ENCODE data around the gene CTBP2. TPM values are rescaled to one million over a fixed set of nuclear protein-coding genes. Genes with fewer than 3 reads are reported as not detected.

The CTBP2 gene
- total RNA-seq, 1 donor from 2014 or later: 90.6 TPM

GRCh38 chr10:125112697-125113494 lies 47.5 kb downstream of the CTBP2 start:
- no peak overlapping the region for H3K27ac Mint-ChIP-seq (ENCODE audit: unreplicated experiment)
- TF ChIP-seq CTCF (IDR thresholded peaks at IDR 0.05): no peak
- H3K27me3 Mint-ChIP-seq (ENCODE audit: low read depth): no peaks in the 10 kb centered on the region
- peaks cover 50% of the 10 kb centered on the region for H3K4me1 Mint-ChIP-seq (ENCODE audit: low read depth)
- DNase-seq (ENCODE audit: low spot score): no peak
- peaks cover 4% of the 10 kb centered on the region for H3K9me3 Mint-ChIP-seq (ENCODE audit: low read depth)
- H3K4me3 Mint-ChIP-seq (ENCODE audit: unreplicated experiment): no peak overlapping the region
- peaks cover 12% of the 10 kb centered on the region for H3K36me3 Mint-ChIP-seq (ENCODE audit: low read depth)

GRCh38 chr10:125111118-125111727 lies 49.1 kb downstream of the CTBP2 start:
- Mint-ChIP-seq H3K36me3 (ENCODE audit: low read depth) (peaks cover 25% of the 10 kb centered on the region), H3K9me3 (ENCODE audit: low read depth) (peaks cover 7% of the 10 kb centered on the region), H3K27me3 (ENCODE audit: low read depth) (no peaks in the 10 kb centered on the region), H3K4me1 (ENCODE audit: low read depth) (peaks cover 33% of the 10 kb centered on the region), H3K4me3 (ENCODE audit: unreplicated experiment) (no peak overlapping the region), H3K27ac (ENCODE audit: unreplicated experiment) (no peak overlapping the region)
- no peak for DNase-seq (ENCODE audit: low spot score)
- no peak for TF ChIP-seq CTCF (IDR thresholded peaks at IDR 0.05)

- no peaks in the 10 kb centered on the region for H3K27me3 Mint-ChIP-seq (ENCODE audit: low read depth)
- H3K36me3 Mint-ChIP-seq (ENCODE audit: low read depth): peaks cover 28% of the 10 kb centered on the region
- no peak overlapping the region for H3K27ac Mint-ChIP-seq (ENCODE audit: unreplicated experiment)
- H3K4me1 Mint-ChIP-seq (ENCODE audit: low read depth): peaks cover 20% of the 10 kb centered on the region
- H3K4me3 Mint-ChIP-seq (ENCODE audit: unreplicated experiment): no peak overlapping the region
- peaks cover 7% of the 10 kb centered on the region for H3K9me3 Mint-ChIP-seq (ENCODE audit: low read depth)
- TF ChIP-seq CTCF (IDR thresholded peaks at IDR 0.05): no peak
- no peak for DNase-seq (ENCODE audit: low spot score)
Measured at GRCh38 chr10:125107965-125108580, 52.3 kb downstream of the CTBP2 start.

- Mint-ChIP-seq H3K4me1 (ENCODE audit: low read depth) (peaks cover 22% of the 10 kb centered on the region), H3K27ac (ENCODE audit: unreplicated experiment) (no peak overlapping the region), H3K36me3 (ENCODE audit: low read depth) (peaks cover 28% of the 10 kb centered on the region), H3K27me3 (ENCODE audit: low read depth) (no peaks in the 10 kb centered on the region), H3K9me3 (ENCODE audit: low read depth) (peaks cover 7% of the 10 kb centered on the region), H3K4me3 (ENCODE audit: unreplicated experiment) (no peak overlapping the region)
- TF ChIP-seq CTCF (IDR thresholded peaks at IDR 0.05): no peak
- peak; percentile 53 for DNase-seq (ENCODE audit: low spot score)
Measured at GRCh38 chr10:125107166-125107949, 53.0 kb downstream of the CTBP2 start.

GRCh38 chr10:125106586-125106985 lies 53.8 kb downstream of the CTBP2 start:
- Mint-ChIP-seq H3K36me3 (ENCODE audit: low read depth) (peaks cover 30% of the 10 kb centered on the region), H3K27ac (ENCODE audit: unreplicated experiment) (no peak overlapping the region)
- TF ChIP-seq CTCF (IDR thresholded peaks at IDR 0.05): no peak

More at GRCh38 chr10:125106586-125106985, 53.8 kb downstream of the CTBP2 start:
- H3K4me3 Mint-ChIP-seq (ENCODE audit: unreplicated experiment): no peak overlapping the region
- H3K27me3 Mint-ChIP-seq (ENCODE audit: low read depth): no peaks in the 10 kb centered on the region
- H3K4me1 Mint-ChIP-seq (ENCODE audit: low read depth): peaks cover 27% of the 10 kb centered on the region
- H3K9me3 Mint-ChIP-seq (ENCODE audit: low read depth): peaks cover 7% of the 10 kb centered on the region
- peak; percentile 59 for DNase-seq (ENCODE audit: low spot score)
